VCaP (cell line): ENCODE data around the gene HAPLN3.
"Not testable (repeated sequence)": the region's sequence is repeated elsewhere in the genome, so short reads cannot be mapped to it uniquely, and the experiment has no call there.

ENCODE experiments used
- H3K27ac ChIP-seq: fragments of 450-650 bp; 2 replicates; pipeline ENCODE4 v1.5.1; 2017
- TF ChIP-seq, protein P1 (sequence below): fragments of 450-650 bp; conservative IDR thresholded peaks from 2 replicates; pipeline ENCODE4 v1.5.1; 2017; ENCODE audit warnings: mild to moderate bottlenecking, moderate library complexity

HAPLN3 gene

DNA sequence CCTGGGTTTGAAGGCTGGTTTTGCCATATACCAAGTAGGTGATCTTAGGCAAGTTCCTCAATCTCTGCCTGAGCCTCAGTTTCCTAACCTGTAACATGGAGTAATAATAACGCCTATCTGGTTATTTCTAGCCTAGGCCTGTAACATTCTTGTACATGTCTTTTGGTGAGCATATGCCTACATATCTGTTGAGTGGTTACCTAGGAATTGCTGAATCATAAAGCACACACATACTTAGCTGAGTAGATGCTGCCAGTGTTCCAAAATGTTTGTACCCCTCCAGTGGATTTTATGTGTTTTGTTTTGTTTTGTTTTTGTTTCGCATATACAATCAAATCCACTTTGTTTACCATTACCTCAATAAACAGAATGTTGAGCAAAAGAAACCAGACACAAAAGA lies 35.2 kb upstream of the HAPLN3 start:
- TF ChIP-seq, protein P1, sequence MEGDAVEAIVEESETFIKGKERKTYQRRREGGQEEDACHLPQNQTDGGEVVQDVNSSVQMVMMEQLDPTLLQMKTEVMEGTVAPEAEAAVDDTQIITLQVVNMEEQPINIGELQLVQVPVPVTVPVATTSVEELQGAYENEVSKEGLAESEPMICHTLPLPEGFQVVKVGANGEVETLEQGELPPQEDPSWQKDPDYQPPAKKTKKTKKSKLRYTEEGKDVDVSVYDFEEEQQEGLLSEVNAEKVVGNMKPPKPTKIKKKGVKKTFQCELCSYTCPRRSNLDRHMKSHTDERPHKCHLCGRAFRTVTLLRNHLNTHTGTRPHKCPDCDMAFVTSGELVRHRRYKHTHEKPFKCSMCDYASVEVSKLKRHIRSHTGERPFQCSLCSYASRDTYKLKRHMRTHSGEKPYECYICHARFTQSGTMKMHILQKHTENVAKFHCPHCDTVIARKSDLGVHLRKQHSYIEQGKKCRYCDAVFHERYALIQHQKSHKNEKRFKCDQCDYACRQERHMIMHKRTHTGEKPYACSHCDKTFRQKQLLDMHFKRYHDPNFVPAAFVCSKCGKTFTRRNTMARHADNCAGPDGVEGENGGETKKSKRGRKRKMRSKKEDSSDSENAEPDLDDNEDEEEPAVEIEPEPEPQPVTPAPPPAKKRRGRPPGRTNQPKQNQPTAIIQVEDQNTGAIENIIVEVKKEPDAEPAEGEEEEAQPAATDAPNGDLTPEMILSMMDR, result no peak
- no peak overlapping the region for H3K27ac ChIP-seq

DNA sequence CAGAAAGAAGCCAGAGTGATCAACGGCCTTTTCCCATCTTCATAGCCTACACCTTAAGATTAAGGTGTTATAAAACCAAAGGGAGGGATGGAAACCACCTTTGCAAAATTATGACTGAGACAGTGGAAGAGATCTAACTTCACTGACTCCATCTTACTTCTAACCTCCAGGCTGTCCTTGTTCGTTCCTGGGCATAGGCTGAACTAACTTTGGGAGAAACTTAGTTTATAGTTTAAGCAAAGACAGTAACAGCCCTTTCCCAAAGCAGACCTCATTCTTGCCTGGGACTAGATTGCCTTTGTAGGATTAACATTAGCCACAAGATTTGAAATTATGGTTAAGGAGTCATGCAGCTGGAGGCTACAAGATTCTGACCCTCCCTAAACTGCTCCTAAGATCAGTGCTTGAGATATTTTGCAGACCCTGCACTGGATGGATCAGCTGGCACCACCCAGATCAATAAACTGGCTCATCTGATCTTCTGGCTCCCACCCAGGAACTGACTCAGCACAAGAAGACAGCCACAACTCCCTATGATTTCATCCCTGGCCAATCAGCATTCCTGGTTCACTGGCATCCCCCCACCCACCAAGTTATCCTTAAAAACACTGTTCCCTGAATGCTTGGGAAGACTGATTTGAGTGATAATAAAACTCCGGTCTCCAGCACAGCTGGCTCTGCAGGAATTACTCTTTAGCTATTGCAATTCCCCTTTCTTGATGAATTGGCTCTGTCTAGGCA lies 34.2 kb upstream of the HAPLN3 start:
- not testable (repeated sequence) for H3K27ac ChIP-seq

DNA sequence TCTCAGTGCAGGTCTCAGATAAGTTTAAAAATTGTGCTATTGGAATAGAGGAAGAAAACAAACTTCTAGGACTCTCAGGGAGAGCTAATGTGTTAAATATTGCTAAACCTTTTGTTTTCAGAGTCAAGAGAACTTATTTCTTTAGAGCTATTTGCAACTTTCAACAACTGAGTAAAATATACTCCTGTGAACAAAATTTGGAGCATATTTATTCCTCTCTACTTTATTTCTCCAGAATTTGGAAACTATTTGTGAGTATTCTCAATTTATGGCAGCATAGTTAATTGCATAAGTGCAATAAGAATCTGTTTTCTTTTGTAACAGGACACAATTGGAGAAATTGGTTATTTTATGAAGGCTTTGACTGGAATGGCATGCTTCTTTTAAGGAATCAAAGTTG lies 32.8 kb upstream of the HAPLN3 start:
- not testable (repeated sequence) for H3K27ac ChIP-seq

DNA sequence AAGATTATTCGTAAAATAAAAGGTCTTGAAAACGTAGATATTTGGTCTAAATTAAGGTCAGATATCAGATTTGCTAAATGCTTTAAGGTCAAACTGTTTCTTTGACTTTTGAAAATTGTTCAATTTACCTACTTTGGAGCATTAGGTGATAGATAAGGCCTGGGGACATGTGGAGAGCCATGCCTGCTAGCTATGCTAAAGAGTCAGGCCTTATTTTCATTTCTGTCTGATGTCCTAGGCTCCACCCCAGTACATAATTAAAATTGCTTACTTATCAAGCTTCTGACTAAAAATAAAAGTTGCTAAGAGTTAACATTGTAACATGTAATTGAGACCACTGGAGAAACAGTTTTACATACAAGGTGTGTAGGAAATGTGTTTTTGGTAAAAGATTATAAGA lies 30.3 kb upstream of the HAPLN3 start:
- not testable (repeated sequence) for H3K27ac ChIP-seq

DNA sequence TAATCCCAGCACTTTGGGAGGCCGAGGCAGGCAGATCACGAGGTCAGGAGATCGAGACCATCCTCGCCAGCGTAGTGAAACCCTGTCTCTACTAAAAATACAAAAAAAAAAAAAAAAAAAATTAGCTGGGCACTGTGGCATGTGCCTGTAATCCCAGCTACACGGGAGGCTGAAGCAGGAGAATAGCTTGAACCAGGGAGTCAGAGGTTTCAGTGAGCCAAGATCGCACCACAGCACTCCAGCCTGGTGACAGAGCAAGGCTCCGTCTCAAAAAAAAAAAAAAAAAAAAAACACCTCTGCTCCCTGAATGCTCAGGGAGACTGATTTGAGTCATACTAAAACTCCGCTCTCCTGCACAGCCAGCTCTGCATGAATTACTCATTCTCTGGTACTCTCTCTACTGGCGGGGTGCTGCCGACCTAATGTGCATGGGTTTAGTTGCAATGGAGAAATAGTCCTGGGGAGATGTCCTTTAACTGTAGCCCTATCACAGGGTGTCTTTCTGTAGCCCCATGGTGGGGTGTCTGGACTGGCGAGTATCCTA lies 25.6 kb upstream of the HAPLN3 start:
- H3K27ac ChIP-seq, result not testable (repeated sequence)

DNA sequence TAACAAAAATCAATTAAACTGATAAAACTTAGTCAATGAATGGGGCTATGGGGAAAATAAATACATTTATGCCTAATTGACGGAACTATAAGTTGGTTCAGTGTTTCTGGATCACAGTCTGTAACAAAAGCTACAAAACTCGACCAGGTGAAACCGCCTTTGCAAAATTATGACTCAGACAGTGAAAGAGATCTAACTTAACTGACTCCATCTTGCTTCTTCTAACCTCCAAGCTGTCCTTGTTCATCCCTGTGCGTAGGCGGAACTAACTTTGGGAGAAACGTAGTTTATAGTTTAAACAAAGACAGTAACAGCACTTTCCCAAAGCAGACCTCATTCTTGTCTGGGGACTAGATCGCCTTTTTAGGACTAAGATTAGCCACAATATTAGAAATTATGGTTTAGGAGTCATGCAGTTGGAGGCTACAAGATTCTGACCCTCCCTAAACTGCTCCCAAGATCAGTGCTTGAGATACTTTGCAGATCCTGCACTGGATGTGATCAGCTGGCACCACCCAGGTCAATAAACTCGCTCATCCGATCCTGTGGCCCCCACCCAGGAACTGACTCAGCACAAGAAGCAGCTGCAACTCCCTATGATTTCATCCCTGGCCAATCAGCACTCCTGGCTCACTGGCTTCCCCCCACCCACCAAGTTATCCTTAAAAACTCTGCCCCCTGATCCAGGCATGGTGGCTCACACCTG lies 25.0 kb upstream of the HAPLN3 start:
- TF ChIP-seq, protein P1, result no peak
- no peak overlapping the region for H3K27ac ChIP-seq

DNA sequence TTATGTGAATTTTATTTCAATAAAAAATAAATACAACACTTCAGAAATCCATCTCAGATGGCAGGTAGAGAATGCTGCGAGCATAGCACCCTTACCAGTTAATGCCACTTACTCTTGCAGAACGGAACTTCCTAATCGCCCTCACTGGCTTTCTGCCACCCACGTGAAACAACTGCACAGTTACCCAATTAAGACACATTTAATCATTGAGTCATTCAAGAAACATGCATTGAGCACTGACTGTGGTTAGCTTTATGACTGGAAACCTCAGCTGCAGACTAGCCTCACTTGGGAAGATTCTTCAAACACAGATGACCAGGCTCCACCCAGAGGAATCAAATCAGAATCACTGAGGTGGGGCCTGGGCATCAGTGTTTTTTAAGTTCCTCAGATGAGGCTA lies 23.4 kb upstream of the HAPLN3 start:
- H3K27ac ChIP-seq, result no peak overlapping the region
- TF ChIP-seq, protein P1, result no peak

DNA sequence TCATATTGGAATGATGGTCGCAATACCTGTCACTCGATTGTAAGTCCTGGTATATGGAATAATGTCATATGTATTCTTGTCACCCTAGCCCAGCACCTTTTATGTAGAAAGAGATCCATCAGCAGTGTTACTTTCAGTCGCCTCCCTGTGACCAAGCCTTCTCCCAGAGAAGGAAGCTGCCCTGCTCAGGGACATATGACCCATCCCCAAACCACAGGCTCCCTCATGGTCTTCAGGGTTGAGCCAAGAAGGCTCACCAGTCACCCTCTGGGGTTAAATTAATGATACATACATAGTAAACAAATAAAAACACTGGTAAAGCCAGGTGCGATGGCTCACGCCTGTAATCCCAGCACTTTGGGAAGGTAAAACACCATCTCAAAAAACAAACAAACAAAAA lies 22.4 kb upstream of the HAPLN3 start:
- no peak overlapping the region for H3K27ac ChIP-seq
- TF ChIP-seq, protein P1, result no peak

DNA sequence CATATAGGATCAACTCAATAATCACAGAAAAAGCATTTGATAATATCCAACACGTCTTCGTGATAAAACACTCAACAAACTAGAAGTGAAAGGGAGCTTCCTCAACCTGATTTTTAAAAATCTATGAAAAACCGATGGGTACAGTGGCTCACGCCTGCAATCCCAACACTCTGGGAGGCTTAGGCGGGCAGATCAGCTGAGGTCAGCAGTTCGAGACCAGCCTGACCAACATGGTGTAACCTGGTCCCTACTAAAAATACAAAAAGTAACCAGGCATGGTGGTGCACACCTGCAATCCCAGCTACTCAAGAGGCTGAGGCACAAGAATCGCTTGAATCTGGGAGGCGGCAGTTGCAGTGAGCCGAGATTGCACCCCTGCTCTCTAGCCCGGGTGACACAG lies 20.0 kb upstream of the HAPLN3 start:
- H3K27ac ChIP-seq, result no peak overlapping the region
- TF ChIP-seq, protein P1, result no peak
